GM21717 (cell line): Measurements from ENCODE around the gene MAPKAPK3.
"Not testable (repeated sequence)": the region's sequence is repeated elsewhere in the genome, so short reads cannot be mapped to it uniquely, and the experiment has no call there.

ENCODE experiments used
- ATAC-seq: cut with Tn5 transposase; IDR thresholded peaks from one replicate; pipeline ENCODE4 v1.9.1; 2021; ENCODE audit warnings: mild to moderate bottlenecking, moderate library complexity; ENCODE audit not compliant: unreplicated experiment

The MAPKAPK3 gene

DNA sequence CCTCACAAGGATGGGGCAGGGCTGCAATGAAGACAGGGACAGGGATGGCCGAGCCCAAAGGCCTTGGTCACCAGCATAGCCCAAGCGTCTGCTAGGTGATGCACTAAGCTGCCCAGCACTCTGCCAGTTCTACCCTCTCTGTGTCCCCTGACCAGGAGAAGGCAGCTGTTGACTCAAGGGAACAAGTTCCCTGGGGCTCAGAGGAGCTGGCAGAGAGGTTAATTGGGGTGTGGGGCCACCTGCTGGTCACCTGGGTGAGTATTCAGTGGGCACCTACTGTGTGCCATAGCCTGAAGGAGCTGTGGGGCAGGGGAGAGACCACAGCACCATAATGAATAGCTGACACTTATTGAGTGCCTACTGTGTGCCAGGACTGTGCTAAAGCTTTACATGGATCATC, 35.8 kb downstream of the MAPKAPK3 start:
- no peak for ATAC-seq

- ATAC-seq: no peak
Observed at GRCh38 chr3:50653937-50654595, 37.1 kb downstream of the MAPKAPK3 start.

GRCh38 chr3:50655009-50655830, 38.3 kb downstream of the MAPKAPK3 start:
- ATAC-seq: no peak

GRCh38 chr3:50656417-50657195, 39.7 kb downstream of the MAPKAPK3 start:
- no peak for ATAC-seq

DNA sequence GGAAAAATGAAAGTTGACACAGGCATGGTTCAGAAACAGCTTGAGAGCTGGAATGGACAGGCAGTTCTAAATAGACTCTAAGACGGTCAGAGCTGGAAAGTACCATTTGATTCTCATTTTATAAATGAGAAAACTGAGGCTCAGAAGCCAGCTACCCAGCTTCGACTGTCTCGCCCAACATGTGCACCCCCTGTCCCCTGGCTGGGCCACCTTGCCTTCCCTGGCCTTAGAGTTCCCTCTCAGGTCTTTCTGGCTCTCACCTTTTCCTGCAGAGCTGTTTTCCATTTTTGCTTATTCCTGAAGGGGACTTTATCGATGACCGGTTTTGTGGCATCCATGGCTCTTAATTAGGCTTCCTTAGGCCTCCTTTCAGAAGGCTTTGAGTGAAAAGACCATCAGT, 40.5 kb downstream of the MAPKAPK3 start:
- no peak for ATAC-seq

DNA sequence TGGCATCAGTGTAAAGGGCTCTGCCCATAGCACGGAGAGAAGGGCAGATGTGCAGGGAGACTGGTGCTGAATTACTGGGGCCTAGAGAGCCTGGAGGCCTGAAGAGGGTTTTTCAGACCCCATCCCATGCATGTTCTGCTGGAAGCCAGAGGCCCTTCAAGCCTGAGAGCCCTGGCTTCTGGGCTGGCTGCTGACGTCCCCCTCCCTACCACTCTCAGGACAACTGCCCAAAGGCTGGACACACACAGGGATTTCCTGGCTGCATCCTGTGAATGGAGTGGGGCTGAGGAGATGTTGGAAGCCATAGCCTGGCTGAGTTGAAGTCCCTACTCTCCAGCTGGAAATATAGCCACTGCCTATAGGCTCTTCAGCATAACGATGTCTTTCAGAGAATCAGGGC, 40.9 kb downstream of the MAPKAPK3 start:
- no peak for ATAC-seq

DNA sequence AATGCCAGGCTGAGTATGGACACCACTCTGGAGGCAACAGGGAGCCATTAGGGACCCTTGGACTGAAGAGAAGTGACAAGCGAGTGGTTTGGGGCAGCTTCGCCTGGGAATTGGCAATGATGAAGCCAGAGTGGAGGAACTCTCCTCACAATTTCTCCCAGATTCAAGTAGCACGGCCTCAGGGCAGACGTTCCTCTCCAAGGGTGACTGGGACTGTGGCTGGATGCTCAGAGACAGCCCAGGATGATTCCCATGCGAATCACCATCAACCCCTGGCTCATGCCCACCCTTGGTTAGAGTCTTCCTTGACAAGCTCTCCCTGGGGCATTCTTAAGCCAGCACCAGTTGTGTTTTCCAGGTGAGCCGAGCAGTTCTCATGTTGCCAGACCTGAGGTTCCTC, 41.5 kb downstream of the MAPKAPK3 start:
- no peak for ATAC-seq

DNA sequence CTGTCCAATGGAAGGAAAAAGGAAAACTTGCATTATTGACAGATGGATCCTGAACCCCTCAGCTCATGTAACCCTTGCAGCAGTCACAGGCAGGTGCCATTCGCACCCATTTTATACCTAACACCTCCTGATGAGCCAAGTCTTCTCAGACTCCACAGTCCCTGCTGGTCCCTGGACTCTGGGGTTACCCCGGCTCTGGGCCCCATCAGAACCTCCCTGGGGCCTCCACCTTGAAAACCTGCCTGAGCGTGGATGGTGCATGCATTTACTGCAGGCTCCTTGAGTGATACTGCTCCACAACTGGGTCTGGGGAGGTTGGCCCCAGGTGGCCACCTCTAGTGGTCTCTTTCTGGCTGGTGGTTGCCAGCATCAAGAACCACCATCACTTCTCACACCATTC, 41.9 kb downstream of the MAPKAPK3 start:
- ATAC-seq: no peak

DNA sequence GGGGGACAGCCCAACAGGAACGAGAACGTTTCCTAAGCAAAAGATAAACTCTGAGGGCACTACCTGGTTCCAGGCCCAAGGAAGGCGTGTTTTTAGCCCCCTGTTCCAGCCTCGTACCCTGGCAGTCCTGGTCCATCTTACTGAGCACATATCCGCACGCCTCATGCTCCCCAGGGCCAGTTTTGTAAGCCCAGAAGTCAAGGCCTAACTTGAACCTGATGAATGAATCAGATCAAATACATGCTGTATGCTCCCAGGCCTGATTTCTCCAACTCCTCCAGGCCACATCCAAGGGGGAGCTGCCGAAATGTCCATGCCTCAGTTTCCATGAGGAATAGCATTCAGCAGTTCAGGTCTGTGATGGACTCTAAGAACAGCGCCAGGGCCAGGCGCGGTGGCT, 43.4 kb downstream of the MAPKAPK3 start:
- ATAC-seq: no peak

DNA sequence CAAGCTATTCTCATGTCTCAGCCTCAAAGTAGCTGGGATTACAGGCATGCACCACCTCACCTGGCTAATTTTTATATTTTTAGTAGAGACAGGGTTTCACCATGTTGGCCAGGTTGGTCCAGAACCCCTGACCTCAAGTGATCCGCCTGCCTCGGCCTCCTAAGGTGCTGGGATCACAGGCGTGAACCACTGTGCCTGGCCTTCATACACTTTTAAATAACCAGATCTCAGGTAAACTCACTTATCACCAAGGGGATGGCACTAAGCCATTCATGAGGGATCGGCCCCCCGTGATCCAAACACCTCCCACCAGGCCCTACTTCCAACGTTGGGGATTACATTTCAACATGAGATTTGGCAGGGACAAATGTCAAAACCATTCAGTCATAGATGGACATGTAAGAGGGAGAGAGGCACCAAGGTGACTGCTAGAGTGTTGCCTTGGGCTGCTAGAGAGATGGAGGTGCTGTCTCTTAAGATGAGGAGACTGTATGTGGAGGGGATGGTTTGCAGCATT, 44.4 kb downstream of the MAPKAPK3 start:
- no peak for ATAC-seq

GRCh38 chr3:50662408-50662807, 45.5 kb downstream of the MAPKAPK3 start:
- no peak for ATAC-seq

DNA sequence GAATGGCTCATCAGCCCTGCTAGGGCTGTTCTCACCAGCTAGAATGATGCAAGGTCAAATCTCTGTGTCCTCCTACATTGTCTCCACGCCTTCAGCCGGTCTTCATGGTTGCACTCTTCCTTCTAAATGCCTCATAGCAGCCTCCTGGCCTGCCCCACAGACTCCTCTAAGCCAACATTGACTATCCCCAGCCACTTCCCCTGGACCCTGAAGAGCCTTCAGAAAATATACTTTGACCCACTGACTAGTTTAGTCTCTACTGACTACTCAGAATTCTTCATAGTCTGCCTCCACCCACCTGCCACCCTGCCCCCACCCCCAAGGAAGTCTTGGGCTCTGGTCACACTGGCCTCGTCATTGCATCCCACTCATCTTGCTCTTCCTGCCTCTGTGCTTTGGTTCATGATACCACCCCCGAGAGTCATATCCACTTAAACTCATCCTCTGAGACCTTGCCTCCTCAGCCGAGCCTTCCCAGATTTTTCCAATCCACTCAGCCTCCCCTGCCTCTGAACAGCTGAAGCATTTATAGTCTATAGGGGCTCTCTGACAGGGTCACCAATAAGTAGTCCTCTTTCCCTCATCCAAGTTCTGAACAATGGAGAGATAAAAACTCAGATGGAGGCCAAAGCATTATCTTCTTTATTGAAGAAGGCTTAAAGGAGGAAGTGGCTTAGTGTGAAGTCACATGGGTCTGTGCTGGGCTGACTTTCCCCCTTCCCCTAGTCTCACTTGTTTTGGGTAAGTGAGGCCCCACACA, 48.3 kb downstream of the MAPKAPK3 start:
- no peak for ATAC-seq

- not testable (repeated sequence) for ATAC-seq
Observed at GRCh38 chr3:50665841-50666115, 48.8 kb downstream of the MAPKAPK3 start.

DNA sequence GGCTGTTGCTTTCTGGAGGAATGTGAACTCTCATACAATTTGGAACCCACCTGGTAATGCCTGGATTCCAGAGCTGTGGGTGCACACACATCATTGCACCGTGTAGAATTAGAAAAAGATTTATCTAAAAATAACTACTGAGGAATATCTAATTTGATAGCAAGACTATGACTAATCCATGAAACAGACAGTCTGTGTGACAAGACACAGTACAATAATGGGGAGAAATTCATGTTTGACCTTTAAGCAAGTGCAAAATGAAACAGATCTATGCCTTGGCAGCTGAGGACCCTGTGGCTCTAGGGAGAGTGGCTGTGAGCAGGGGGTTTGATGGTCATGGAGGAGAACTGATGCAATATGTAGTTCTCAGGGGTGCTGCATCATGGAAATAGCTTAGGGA, 49.9 kb downstream of the MAPKAPK3 start:
- ATAC-seq: no peak

DNA sequence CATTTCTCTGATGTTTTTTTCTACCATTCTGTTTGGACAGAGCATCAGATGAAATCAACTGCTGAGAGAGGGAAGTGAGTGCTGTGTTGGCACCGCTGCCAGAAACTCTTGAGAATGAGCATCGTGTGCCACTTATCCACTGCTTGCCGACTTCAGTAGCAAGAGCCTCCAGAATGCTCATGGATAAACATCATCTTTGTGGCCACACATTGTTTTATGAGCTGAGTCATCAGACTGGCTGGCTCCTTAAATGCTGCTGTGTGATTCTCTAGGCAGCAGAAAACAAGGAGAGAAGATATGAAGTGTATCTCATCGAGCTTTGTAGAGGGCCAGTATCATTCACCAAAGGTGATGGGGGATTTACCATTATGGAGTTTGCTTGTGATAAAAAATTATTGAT, 54.4 kb downstream of the MAPKAPK3 start:
- ATAC-seq: no peak

DNA sequence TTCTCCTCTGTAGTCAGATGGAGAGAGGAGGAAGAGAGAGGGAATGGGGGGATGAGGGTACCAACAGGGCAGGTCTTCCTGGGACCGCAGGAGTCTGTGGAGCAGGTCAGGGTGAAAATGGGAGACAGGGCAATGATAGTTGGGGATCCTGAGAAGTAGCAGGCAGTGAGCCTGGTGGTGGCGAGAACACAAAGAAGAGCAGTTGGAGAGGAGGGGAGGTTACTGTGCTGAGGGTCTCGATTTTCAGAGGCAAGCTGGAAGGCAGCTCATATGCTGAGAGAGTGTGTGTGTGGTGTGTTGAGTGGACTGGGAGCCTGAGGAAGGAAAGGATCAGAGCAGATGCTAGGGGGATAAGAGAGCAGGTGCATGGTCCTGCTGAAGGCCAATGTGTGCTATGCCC, 55.7 kb downstream of the MAPKAPK3 start:
- ATAC-seq: no peak

GRCh38 chr3:50673931-50674330, 57.0 kb downstream of the MAPKAPK3 start:
- ATAC-seq: no peak

GRCh38 chr3:50674349-50675178, 57.6 kb downstream of the MAPKAPK3 start, which contains the start of gene DOCK3:
Gene DOCK3 (plus strand): TSS chr3:50674927. CDS start chr3:50675264, 337 bp downstream.
- ATAC-seq: no peak

DNA sequence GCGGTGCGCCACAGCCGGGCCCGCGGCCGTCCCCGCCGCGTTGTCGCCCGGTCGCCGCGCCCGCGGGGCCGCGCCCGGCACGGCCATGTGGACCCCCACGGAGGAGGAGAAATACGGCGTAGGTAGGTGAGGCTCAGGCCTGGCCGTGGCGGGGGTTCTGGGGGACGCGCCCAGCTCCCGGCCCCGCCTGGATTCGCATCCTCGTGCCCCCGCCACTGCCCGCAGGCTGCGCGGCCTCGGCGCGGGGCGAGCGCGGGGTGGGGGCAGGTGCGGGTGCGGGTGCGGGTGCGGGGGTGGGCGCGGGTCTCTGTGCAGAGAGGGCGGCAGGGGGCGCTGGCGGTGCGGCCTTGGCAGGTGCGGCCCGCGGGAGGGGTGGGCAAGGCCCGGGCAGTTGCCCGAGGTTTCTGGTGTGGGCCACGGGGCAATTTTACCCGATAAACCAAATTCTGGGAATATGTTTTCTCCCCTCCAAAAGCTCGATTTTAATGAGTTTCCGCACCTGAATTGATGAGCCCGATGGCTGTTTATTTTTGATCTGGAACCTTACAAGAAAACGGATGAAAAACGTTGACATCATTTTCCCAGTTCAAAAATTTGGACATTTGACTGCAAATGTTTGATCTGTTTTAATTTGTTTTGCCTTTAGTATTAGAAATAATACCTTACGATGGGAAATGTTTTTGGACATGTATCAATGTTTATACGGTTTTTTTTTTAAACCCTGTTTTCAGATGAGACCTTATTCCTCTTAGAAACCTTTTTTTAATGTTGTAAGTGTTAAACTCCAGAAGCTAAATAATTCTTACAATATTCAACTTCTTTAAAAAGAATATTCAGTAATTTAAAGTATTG, 58.5 kb downstream of the MAPKAPK3 start:
- no peak for ATAC-seq
